GM11168 (cell line): Measurements from ENCODE around the gene SLC13A4.
"Not testable (repeated sequence)": the region's sequence is repeated elsewhere in the genome, so short reads cannot be mapped to it uniquely, and the experiment has no call there.

Experiments
- in situ Hi-C: fragments of 300-500 bp; cut with MboI; formaldehyde crosslinking; loops from one replicate; pipeline ENCODE4 v1.12.0; 2022; ENCODE audit warnings: low sequenced_read_pairs; ENCODE audit not compliant: unreplicated experiment

Gene SLC13A4

DNA sequence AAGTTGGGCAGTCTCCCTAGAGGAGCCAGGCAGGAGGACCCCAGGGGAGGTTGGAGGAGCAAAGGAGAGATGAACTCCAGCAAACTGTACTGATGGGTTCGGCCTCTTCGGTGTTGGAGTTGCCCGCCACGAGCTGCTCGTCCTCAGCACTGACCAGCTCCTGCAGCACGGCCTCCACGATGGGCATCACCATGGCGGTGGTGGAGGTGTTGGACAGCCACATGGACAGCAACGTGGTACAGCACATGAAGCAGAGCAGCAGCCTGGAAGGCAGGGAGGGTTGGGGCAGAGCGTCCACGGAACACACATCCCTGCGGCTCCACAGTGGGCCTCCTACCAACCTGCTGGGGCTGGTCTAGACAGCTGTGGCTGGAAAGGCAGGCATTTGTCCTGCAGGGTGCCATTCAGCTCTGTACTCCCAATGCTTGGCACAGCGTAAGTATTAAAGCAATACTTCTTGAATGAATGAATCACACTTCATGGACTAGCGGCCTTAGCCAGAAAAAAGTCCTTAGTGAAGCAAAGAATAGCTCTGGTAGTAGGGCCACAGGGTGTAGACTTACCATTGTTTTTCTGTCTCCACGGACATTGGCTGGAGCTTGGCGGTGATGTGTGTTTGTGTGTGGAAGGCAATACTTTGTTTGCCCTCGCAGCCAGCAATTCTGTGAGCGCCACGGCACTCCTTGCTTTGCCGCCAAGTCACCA lies 21.8 kb downstream of the SLC13A4 start:
- in situ Hi-C loops = no loop called here

DNA sequence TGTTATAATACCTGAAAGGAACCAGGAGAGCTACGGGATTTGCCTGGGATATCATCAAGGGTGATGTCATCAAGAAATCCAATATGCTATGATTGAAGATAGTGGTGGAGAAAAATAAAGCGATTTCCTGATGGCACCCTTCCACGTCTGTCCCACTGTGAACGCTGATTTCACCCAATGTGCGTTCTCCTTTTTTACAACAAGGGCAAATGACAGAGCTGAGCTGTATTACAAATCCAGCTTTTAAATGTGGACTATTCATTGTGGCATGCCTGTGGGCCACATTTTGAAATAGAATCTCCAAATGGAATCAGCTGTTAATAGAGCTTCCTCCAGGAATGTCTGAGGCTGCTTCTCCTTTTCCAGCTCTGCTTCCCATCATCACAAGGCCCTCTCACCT lies 23.3 kb downstream of the SLC13A4 start:
- in situ Hi-C loops = no loop called here

DNA sequence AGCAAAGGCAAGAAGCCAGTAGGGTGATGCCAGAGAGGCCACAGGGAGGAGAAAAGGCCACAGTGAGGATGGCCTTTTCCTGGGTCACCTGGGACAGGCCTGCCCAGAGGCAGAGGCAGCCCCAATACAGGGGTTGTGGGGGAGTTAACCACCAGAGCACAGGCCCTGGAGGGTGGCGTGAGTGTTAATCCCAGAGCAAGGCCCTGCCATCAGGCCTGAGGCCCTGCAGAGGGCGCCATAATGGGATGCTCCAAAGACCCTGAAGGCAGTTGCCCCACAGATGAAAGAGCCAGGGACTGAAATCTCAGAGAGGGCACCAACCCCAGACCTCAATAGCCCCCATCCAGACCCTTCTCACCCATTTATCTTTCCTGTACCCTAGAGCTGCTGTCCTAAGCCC lies 23.9 kb downstream of the SLC13A4 start:
- in situ Hi-C loops = no loop called here

DNA sequence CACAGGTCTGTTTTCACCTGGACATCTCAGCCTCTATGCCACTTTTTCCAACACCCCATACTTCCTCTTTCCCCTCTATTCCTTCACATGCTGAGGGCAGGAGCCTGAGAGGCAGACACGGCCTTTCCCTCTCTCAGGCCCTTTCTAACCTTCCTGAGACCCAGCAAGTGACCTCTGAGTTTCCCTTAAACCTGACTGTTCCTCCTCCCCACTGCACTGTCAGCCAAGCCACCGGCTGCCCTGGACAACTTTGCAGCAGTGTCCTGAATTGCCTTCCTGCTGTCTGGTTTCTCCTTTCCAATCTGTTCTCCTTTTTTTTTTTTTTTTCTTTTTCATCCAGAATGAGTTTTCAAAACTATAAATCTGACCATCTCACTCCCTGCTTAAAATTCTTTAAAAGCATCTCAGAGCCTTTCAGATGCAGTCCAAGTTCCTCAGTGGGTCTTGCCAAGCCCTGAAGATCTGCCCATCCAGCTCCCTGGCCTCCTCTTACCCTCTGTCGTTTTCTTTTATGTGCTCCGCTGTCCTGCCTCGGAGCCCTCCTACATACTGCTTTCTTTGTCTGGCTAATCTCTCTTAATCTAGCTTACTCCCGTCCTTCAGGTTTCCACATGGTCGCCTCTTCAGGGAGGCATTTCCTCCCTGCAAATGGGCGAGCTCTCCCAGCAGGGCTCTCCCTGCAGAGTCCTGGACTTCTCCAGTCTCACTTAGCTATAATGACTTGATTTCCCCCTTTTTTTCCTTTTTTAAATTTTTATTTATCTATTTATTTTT lies 30.5 kb downstream of the SLC13A4 start:
- in situ Hi-C loops = no loop called here

DNA sequence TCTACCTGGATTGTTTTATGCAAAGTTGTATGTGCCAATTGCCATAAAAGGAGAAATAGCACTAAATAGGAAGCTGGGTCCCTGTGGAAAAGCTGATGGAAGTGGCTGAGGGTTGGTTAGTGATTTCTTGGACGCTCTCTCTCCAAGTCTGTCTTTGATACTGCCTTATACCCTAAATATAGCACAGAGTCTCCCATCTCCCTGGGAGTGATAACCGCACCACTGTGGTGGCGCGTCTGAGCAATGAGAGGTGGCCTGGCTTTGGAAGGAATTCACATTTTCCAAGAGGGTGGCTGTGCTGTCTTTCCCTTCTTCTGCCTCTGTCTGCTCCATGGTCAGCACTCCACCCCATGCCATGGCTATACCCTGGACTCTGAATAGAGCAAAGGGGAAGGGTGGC lies 34.4 kb downstream of the SLC13A4 start:
- in situ Hi-C loops = no loop called here

DNA sequence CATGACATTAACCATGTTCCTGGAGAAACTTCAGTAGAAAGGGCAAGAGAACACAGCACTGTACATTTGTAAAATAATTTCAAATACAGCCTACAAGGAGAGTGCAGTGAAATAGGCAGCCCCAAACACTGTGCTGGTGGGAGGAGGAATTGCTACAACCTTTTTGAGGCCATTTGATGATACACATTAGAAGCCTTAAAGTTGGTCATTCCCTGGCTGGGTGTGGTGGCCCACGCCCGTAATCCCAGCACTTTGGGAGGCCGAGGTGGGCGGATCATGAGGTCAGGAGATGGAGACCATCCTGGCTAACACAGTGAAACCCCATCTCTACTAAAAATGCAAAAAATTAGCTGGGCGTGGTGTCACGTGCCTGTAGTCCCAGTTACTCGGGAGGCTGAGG lies 35.4 kb downstream of the SLC13A4 start:
- in situ Hi-C loops = not testable (repeated sequence)

DNA sequence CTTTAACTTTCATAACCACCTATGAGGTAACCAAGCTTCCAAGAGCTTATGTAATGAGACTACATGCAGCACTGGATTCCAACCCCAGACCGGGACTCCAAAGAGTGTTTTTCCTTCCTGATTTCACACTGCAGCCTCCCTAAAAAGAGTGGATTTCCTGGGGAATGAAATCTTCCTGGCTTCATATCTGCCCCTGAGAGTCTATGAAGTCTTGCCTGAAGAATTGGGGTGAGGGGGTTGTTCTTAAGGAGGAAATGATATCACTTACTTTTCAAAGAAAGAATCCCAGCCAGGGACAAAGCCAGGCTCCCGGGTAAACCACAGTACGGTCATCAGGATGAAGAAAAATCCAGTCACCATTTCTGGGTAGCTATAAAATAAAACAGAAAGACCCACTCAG lies 35.9 kb downstream of the SLC13A4 start:
- in situ Hi-C loops = no loop called here

DNA sequence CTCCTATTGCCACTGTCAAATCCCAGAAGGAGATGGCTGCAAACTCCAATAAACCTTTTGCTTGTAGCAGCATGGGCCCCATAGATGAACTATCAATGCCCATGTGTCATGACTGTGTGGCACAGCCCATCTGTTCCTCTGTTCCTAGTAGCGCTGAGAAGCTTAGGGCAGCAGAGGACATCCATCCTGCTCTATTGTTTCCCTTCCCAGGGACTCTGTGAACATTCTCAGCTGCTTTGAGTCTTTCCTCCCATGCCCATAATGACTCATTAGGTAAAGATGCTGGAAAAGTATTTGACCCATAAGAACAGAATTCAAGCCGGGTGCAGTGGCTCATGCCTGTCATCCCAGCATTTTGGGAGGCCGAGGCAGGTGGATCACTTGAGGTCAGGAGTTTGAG lies 37.4 kb downstream of the SLC13A4 start:
- in situ Hi-C loops = no loop called here

DNA sequence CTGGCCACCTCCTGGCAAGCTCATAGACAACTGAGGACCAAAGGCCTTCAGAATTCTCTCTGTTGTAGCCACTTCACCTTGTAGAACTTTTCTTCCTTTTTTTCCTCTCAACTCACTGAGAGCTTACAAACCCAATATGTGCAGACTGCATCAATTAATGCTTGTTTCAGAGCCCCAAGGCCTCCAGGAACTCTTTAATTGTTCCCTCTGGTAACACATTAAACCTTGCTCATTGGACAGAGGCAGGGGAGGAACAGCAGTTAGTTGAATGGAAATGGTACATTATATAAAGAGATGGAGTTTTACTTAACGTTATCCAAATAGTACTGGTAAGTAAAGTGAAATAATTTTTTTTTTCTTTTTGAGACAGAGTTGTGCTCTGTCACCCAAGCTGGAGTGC lies 40.5 kb downstream of the SLC13A4 start:
- in situ Hi-C loops = no loop called here

DNA sequence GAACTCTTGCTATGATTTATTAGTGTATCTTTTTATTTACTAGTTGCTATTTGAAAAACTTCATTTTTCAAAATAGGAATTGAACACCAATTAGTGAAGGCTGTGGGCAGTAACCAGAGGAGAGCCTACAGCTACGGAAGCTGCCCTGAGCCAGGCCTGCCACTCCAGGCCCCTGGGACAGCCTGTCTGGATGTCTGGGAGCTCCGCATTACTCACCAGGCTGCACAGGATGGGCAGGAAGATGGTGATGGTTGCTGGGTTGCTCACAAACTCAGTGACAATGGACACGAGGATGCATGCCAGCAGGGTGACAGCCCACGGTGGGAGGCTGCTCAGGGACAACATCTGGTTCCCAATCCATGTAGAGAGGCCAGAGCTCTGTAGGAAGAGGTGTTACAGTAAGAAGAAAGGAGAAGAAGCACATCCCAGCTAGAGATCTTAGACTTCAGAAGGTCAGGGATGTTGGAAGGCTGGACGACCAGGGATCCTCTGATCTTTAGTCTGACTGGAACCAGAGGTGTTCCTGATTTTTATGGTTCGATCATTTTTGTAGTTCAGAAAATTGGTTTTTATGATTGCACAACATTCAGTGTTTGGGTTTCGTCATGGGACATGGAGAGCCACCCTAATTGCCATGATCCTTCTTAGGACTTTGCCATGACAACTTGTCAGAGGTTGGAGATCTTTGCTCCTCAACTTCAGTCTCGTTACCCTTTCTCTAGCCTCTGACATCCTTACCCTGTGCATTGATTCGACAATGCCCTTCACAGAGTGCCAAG lies 42.5 kb downstream of the SLC13A4 start:
- in situ Hi-C loops = no loop called here

DNA sequence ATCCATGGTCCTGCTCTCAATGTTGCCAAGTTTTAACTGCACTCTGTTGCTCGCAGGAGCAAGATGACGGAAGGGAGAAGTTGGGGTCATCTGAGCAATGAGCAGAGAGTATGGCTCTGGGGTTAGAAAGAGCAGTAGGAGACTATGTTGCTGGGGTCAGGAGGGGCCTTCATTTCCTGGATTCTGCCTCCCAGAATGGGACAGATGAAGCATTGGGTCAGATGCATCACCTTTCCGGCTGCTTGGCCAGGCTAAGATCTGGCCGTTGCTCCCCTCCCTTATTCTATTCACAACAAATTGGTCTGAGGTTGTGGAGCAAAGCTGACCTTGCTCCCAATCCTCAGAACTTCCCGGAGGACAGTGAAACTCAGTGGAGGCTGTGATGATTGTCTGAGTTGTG lies 43.3 kb downstream of the SLC13A4 start:
- in situ Hi-C loops = no loop called here

DNA sequence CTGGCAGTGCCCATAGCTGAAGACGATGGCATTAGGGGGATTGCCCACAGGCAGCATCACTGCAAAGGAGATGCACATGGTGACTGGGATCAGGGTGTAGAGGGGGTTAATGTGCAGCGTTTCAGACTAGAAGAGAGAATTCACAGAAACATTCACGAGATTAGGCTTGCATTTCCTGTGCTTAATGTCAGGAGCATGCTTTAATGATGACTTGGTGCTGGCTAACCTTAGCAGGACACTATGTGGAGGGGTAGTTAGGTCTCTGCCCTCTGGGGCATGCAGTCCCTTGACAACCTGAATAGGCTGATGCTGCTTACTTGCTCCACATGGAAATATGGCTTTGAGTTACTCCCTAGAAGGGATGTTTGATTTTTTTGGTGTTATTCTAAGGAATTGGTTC lies 43.9 kb downstream of the SLC13A4 start:
- in situ Hi-C loops = no loop called here

DNA sequence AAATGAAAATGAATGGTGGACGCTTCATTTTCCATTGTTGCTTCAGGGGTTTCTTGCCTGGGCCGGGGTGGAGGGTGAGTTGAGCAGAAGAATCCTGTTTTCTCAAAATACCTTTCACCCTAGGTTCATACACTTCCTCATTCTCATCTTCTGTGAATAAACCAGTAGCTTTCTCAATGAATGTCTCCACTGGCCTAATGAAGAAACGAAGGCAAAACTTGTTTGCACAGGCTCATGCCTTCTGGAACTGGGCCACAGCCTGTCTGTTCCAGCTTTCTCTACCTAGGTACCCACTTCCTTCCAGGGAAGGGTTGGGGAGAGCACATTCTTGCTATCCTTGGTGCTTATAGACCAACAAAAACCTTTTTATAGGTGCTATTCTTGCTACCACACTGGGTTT lies 44.4 kb downstream of the SLC13A4 start:
- in situ Hi-C loops = no loop called here

DNA sequence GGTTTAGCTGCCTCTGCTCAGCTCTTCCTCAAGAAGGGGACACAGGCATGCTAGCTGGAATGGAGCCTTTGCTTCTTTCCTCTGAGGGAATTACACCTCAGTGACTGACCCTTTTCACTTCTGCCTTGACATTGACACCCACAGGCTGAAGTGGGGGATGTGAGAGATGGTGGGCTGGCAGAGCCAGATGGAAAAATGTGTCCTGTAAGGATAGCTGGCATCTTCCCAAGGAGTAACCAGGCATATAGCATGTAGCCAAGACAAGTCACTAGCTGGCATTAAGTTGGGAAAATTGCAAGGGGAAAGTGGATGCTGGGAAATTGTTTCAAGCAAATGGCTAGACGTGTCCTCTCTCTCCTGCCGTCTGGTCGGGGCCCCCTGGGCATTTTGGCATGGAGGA lies 45.8 kb downstream of the SLC13A4 start:
- in situ Hi-C loops = no loop called here

DNA sequence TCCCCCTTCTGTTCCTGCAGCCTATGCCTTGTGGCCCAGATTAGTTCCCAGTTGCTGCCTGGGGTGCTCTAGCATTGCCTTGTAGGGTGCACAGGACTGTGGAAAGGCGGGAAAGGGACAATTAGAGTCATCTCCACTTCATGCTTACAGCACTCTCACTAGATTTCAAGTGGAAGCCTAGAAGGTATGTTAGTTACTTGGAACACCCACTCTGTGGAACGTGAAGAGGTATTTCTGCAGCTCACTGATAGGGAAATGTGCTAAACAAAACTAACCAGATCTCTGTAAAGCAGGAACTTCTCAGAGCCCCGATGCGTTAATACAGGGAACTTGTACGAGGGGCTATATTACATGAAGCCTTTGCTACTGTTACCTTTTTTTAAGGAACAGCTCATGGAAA lies 46.2 kb downstream of the SLC13A4 start:
- in situ Hi-C loops = no loop called here

DNA sequence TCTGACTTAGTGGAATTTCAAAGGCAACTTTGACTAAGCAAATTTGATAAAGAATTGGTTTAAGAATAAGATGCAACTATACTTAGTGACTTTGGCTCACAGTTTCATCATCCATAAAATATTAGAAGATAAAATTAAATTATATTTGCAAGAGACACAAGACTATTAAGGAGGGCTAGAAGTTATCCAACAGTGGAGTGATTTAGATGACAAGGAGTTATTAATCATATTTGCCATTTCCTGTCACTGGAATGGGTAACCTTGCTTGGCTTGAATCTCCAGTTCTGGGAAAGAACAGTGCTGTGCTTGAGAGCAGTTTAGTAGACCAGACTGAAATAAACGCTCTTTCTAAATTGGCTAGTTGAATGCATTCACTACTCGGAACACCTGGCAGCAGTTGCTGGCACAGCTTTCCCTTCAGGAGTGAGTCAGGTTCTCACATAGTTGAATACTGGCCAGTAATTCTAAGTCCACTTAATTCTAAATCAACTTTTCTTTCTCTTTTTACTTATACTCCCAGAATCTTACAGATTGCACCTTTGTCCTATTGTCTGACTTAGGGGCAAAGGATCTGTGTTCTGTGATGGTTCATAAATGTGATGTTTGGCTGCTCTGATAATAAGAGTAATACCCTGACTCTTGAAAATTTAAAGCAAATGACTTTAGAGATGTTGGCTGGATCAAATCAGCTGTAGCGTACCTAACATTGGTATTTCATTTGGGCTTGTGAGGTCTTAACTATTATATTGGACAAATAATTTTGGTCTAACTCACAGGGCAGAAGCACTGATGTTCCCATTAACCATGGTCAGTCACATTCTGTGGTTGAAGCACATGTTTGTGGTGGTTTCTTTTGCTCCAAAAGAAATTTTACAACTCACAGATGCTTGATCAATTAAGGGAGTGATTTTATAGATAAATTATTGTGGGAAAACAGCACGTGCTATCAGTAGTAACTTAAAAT lies 49.1 kb downstream of the SLC13A4 start:
- in situ Hi-C loops = no loop called here

DNA sequence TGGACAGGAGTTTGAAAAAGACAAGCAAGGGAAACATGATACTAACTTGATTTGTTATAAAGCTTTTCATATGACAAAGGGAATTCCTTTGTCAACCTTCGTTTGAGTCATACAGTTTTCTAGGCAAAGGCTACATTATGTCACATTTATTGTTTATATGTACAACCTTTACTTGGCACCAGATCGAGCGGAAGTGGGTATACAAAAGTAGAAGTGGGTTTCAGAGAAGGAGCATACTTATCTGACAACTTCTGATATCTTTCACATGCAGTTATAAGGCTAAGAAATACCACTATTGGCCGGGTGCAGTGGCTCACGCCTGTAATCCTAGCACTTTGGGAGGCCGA lies 54.7 kb downstream of the SLC13A4 start:
- in situ Hi-C loops = no loop called here

DNA sequence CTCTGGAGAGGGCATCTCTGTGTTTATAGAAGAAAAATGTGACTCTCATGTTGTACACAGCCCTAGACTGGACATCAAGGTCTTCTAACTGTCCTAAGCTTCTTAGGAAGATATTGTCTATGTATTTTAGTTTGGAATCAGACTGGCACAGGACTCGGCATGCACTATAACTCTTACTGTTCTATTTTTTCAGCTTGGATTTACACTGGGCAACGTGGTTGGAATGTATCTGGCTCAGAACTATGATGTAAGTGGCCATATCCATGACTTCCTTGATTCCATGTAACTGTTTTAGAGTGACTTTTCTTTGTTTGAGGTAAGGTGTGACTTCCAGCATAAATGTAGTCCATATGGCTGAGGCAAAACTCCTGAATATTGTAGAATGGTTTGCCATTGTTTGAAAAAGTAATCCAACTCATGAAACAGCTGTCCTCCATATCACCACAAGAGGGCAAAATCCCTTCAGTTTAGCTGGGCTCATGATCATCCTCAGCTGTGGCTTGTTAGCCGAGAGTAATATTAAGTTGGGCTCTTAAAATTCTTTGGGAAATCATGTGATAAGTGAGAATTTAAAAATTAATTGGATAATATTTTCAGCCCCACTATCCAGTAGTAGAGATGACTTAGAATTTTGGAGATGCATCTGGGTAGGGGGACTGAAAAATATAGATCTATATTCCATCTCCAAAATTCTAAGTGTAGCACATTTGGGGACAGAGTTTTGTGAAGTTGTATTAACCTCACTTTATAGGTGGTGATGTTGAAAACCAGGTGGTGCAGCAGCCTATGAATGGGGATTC lies 55.2 kb downstream of the SLC13A4 start:
- in situ Hi-C loops = no loop called here

DNA sequence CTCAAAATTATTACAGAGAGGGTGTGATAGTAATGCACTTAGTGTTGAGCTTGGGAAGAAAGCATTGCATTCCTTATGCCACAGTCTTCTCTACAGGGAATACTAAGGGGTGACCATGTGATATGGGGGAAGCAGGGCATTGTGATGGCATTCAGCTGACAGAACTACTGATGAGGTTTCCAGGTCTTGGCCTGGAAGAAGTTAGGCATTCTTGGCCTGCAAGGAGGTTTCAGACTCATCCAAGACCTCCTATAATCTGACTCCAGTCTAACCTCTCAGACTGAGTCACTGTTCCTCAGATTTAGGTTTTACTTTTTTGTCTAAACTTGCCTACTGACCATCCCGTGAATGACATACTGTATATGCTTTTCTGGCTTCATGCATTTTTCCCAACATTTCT lies 57.8 kb downstream of the SLC13A4 start:
- in situ Hi-C loops = no loop called here
